GM12878 (cell line): ENCODE data around the gene CCDC178. TPM values are rescaled to one million over a fixed set of nuclear protein-coding genes. Genes with fewer than 3 reads are reported as not detected.

Experiments used
- ATAC-seq: fragments of 200-7000 bp; cut with Tn5 transposase; 3 replicates; pipeline ENCODE4 v1.9.1; 2020; ENCODE audit warnings: mild to moderate bottlenecking, moderate library complexity
- BruUV-seq: library from RNA; stranded (reverse); fragments of 400-500 nt; replicated peaks from 2 replicates; lab custom pipeline; 2021; lab: Mats Ljungman, UMichigan
- CTCF ChIA-PET: fragments of 300-600 bp; sonication (Branson Sonifier 250); formaldehyde crosslinking; extraction: SDS; loops from one replicate; lab custom pipeline; 2021; ENCODE audit warnings: inconsistent platforms; lab: Yijun Ruan, JAX
- POLR2A ChIA-PET: fragments of 350-600 bp; formaldehyde crosslinking; extraction: SDS; loops from one replicate; lab custom pipeline; 2021; ENCODE audit warnings: inconsistent platforms; lab: Charles Lee
- RAD21 ChIA-PET: fragments of 300-600 bp; sonication (Branson Sonifier 250); formaldehyde crosslinking; loops from one replicate; lab custom pipeline; 2023; ENCODE audit warnings: antibody characterized with exemption; ENCODE audit not compliant: unreplicated experiment; lab: Charles Lee
- SMC1A ChIA-PET: fragments of 300-600 bp; sonication (Branson Sonifier 250); formaldehyde crosslinking; loops from one replicate; lab custom pipeline; 2023; ENCODE audit not compliant: unreplicated experiment, uncharacterized antibody; lab: Charles Lee
- DNase-seq: peaks from one replicate; pipeline ENCODE4 v3.0.0-alpha.2; 2011; ENCODE audit warnings: low read depth, low spot score
- FAIRE-seq: peaks from 3 replicates; lab custom pipeline; 2011; peaks lifted over from hg19 to GRCh38; lab: Jason Lieb, UNC
- H2AFZ ChIP-seq: 2 replicates; pipeline ENCODE4 v1.6.0; 2011; ENCODE audit warnings: low read depth, low read length, control low read depth; ENCODE audit not compliant: control insufficient read depth
- H3K27ac ChIP-seq: 2 replicates; pipeline ENCODE4 v1.5.1; 2011; ENCODE audit warnings: control low read depth; ENCODE audit not compliant: control insufficient read depth, insufficient read depth
- H3K27me3 ChIP-seq, 2 experiments: replicated peaks in 1 of 2; 2 replicates each; pipeline versions ENCODE4 v1.6.0 to v1.6.1; 2011; ENCODE audit warnings: low read length in 1 of 2; ENCODE audit not compliant: control insufficient read depth in 2 of 2, insufficient read depth in 2 of 2
- H3K36me3 ChIP-seq, 2 experiments: 2 replicates each; pipeline ENCODE4 v1.5.1; 2011; ENCODE audit warnings: low read length in 1 of 2; ENCODE audit not compliant: control insufficient read depth in 2 of 2, insufficient read depth in 2 of 2
- H3K4me1 ChIP-seq: 2 replicates; pipeline ENCODE4 v1.6.1; 2011; ENCODE audit warnings: mild to moderate bottlenecking, low read length, moderate library complexity, mixed read lengths; ENCODE audit not compliant: control insufficient read depth, insufficient read depth
- H3K4me2 ChIP-seq: 2 replicates; pipeline ENCODE4 v1.6.0; 2011; ENCODE audit warnings: control low read depth; ENCODE audit not compliant: control insufficient read depth, insufficient read depth
- H3K4me3 ChIP-seq: fragments of 200-600 bp; sonication (generic); 2 replicates; pipeline ENCODE4 v1.5.1; 2016
- H3K79me2 ChIP-seq: 2 replicates; pipeline ENCODE4 v1.6.0; 2011; ENCODE audit warnings: low read length; ENCODE audit not compliant: control insufficient read depth, insufficient read depth
- H3K9ac ChIP-seq: 2 replicates; pipeline ENCODE4 v1.8.0; 2011; ENCODE audit warnings: low read length, control low read depth, mixed read lengths; ENCODE audit not compliant: control insufficient read depth, insufficient read depth
- H3K9me3 ChIP-seq: replicated peaks from 3 replicates; pipeline ENCODE4 v1.5.1; 2011; ENCODE audit warnings: mild to moderate bottlenecking, low read length; ENCODE audit not compliant: control insufficient read depth, insufficient read depth
- H4K20me1 ChIP-seq: 2 replicates; pipeline ENCODE4 v1.6.0; 2011; ENCODE audit not compliant: control insufficient read depth, insufficient read depth
- CREB1 ChIP-seq: IDR thresholded peaks from 2 replicates; pipeline ENCODE4 v1.6.1; 2012; ENCODE audit warnings: low read depth, mild to moderate bottlenecking, inconsistent platforms
- PAX5 ChIP-seq: IDR thresholded peaks from 2 replicates; pipeline ENCODE4 v1.6.1; 2011; ENCODE audit warnings: low read depth, low read length, borderline replicate concordance
- RB1 ChIP-seq: fragments of 450-650 bp; formaldehyde crosslinking; IDR thresholded peaks from 2 replicates; pipeline ENCODE4 v1.6.1; 2017; ENCODE audit warnings: mild to moderate bottlenecking, borderline replicate concordance
- SREBF1 ChIP-seq: IDR thresholded peaks from 2 replicates; pipeline ENCODE4 v1.6.1; 2012; ENCODE audit warnings: mild to moderate bottlenecking, low read length
- YBX1 ChIP-seq: fragments of 450-650 bp; IDR thresholded peaks from 2 replicates; pipeline ENCODE4 v1.6.1; 2016; ENCODE audit warnings: antibody characterized with exemption
- WGBS: methylation state at CpG from one replicate; pipeline ENCODE4 v1.1.6; 2016; ENCODE audit warnings: low lambda C conversion rate; ENCODE audit not compliant: insufficient replicate concordance, insufficient coverage; ENCODE audit errors: missing lambda C conversion rate; 5-methylcytosine and 5-hydroxymethylcytosine counted together
- in situ Hi-C: fragments of 300-500 bp; cut with MboI; formaldehyde crosslinking; loops from 9 replicates; pipeline ENCODE4 v1.14.3; 2018; ENCODE audit warnings: mixed read lengths
- intact Hi-C: fragments of 100-400 bp; cut with micrococcal nuclease; formaldehyde crosslinking; loops from one replicate; pipeline ENCODE4 v1.14.2; 2022; ENCODE audit not compliant: unreplicated experiment
- polyA plus RNA-seq, 11 experiments: library from polyadenylated mRNA; depleted of rRNA in 4 of 11; unstranded in 6 of 11; stranded (reverse) in 5 of 11; fragments of >200 nt; fragmentation: Nextera tagmentation in 4 of 11; fragmentation: Illumina TruSeq in 1 of 11; extraction: Ambion mirVana in 4 of 11; extraction: Trizol in 1 of 11; gene quantifications; 1 replicate in 1 of 11; 2 replicates in 10 of 11; pipeline versions ENCODE4 v1.2.1 to v1.2.3, GENCODE V29; 2011 to 2016; ENCODE audit warnings: inconsistent platforms in 2 of 11, missing spikeins in 2 of 11, low read depth in 1 of 11
- total RNA-seq, 4 experiments: library from RNA; depleted of rRNA in 3 of 4; stranded (reverse); fragments of >200 nt in 3 of 4; fragmentation: Illumina TruSeq in 1 of 4; extraction: Trizol in 1 of 4; gene quantifications; 2 replicates each; pipeline versions ENCODE4 v1.2.1 to v1.2.3, GENCODE V29; 2013 to 2021
- TF ChIP-seq, protein P1 (sequence below): fragments of 150-350 bp; IDR thresholded peaks from 2 replicates; pipeline ENCODE4 v1.6.1; 2014; ENCODE audit warnings: mild to moderate bottlenecking, low read depth, low read length
- TF ChIP-seq, protein P2 (sequence below): fragments of 150-350 bp; IDR thresholded peaks from 2 replicates; pipeline ENCODE4 v1.6.1; 2016; ENCODE audit warnings: low read depth, low read length
- TF ChIP-seq, protein P3 (sequence below): fragments of 450-650 bp; IDR thresholded peaks from 2 replicates; pipeline ENCODE4 v1.6.1; 2016; ENCODE audit warnings: mild to moderate bottlenecking

CCDC178 gene
- total and polyA plus RNA-seq, 10 of the 15 experiments (the other 5 are each of a cell fraction or from before 2014, with no cell fraction given): 0.04 TPM; not detected in 9

DNA sequence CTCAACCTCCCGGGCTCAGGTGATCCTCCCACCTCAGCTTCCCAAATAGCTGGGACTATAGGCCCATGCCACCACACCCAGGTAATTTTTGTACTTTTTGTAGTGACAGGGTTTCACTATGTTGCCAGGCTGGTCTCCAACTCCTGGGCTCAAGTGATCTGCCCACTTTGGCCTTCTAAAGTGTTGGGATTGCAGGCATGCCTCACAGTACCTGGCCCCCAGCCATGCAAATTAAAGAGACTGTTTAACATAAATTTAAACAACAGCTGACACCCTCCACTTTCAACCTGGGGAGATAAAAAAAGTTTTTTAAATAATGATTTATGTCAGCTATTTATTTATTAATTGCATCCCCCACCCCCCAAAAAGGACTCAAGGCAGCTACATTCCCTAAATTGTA lies 234.7 kb downstream of the CCDC178 start:
- RAD21 ChIA-PET: no interaction called here
- CTCF ChIA-PET: interaction anchor here (1.2 kb wide), 1 partner anchor 26 kb away, joined by 4 read pairs; no protein-coding TSS in a partner anchor
- no peak overlapping the region for H2AFZ ChIP-seq
- TF ChIP-seq, protein P1, sequence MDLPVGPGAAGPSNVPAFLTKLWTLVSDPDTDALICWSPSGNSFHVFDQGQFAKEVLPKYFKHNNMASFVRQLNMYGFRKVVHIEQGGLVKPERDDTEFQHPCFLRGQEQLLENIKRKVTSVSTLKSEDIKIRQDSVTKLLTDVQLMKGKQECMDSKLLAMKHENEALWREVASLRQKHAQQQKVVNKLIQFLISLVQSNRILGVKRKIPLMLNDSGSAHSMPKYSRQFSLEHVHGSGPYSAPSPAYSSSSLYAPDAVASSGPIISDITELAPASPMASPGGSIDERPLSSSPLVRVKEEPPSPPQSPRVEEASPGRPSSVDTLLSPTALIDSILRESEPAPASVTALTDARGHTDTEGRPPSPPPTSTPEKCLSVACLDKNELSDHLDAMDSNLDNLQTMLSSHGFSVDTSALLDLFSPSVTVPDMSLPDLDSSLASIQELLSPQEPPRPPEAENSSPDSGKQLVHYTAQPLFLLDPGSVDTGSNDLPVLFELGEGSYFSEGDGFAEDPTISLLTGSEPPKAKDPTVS: no peak
- TF ChIP-seq, protein P2, sequence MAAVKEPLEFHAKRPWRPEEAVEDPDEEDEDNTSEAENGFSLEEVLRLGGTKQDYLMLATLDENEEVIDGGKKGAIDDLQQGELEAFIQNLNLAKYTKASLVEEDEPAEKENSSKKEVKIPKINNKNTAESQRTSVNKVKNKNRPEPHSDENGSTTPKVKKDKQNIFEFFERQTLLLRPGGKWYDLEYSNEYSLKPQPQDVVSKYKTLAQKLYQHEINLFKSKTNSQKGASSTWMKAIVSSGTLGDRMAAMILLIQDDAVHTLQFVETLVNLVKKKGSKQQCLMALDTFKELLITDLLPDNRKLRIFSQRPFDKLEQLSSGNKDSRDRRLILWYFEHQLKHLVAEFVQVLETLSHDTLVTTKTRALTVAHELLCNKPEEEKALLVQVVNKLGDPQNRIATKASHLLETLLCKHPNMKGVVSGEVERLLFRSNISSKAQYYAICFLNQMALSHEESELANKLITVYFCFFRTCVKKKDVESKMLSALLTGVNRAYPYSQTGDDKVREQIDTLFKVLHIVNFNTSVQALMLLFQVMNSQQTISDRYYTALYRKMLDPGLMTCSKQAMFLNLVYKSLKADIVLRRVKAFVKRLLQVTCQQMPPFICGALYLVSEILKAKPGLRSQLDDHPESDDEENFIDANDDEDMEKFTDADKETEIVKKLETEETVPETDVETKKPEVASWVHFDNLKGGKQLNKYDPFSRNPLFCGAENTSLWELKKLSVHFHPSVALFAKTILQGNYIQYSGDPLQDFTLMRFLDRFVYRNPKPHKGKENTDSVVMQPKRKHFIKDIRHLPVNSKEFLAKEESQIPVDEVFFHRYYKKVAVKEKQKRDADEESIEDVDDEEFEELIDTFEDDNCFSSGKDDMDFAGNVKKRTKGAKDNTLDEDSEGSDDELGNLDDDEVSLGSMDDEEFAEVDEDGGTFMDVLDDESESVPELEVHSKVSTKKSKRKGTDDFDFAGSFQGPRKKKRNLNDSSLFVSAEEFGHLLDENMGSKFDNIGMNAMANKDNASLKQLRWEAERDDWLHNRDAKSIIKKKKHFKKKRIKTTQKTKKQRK: no peak
- TF ChIP-seq, protein P3, sequence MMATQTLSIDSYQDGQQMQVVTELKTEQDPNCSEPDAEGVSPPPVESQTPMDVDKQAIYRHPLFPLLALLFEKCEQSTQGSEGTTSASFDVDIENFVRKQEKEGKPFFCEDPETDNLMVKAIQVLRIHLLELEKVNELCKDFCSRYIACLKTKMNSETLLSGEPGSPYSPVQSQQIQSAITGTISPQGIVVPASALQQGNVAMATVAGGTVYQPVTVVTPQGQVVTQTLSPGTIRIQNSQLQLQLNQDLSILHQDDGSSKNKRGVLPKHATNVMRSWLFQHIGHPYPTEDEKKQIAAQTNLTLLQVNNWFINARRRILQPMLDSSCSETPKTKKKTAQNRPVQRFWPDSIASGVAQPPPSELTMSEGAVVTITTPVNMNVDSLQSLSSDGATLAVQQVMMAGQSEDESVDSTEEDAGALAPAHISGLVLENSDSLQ: no peak
- no peak for TF ChIP-seq YBX1
- no peak for TF ChIP-seq PAX5
- TF ChIP-seq SREBF1: no peak
- TF ChIP-seq RB1: no peak
- TF ChIP-seq CREB1: no peak
- POLR2A ChIA-PET: no interaction called here
- no peak overlapping the region for H3K4me3 ChIP-seq
- SMC1A ChIA-PET: interaction anchor here (1.0 to 1.6 kb wide), 2 partner anchors 18 to 26 kb away, joined by 3 to 4 read pairs; no protein-coding TSS in a partner anchor
- H3K27me3 ChIP-seq: no peaks in the 10 kb centered on the region
- DNase-seq: no peak
- WGBS: 33% methylated on average over 1 of the region's 1 CpG
- H3K9me3 ChIP-seq: no peaks in the 10 kb centered on the region
- H3K79me2 ChIP-seq: no peaks in the 10 kb centered on the region
- H4K20me1 ChIP-seq: no peaks in the 10 kb centered on the region
- no TSS peak for BruUV-seq
- FAIRE-seq: no peak
- H3K27ac ChIP-seq: no peak overlapping the region
- intact Hi-C loops (no loop called here), in situ Hi-C loops (no loop called here)
- ATAC-seq: no peak
- H3K36me3 ChIP-seq: no peaks in the 10 kb centered on the region
- no peaks in the 10 kb centered on the region for H3K4me1 ChIP-seq
- H3K9ac ChIP-seq: no peak overlapping the region
- H3K4me2 ChIP-seq: no peak overlapping the region
